Measurements from ENCODE around the gene YY2.

GRCh38 chrX:21856504-21856903 lies 717 bp downstream of the YY2 start:
- TF ChIP-seq CTCF (IDR thresholded peaks at IDR 0.05; ENCODE audit: poor library complexity) (no peak), EZH2phosphoT487 (IDR thresholded peaks at IDR 0.05; ENCODE audit: low read depth, severe bottlenecking, unreplicated experiment) (no peak)

Data from hepatocyte (in vitro differentiated cells).